Activated naive CD4-positive, alpha-beta T cell (primary cell): ENCODE results near the gene HMGXB4.

Source experiments
- DNase-seq, 4 experiments: peaks; one replicate each; lab custom pipeline; 2025; lab: John Stamatoyannopoulos, UW

Gene HMGXB4

DNA sequence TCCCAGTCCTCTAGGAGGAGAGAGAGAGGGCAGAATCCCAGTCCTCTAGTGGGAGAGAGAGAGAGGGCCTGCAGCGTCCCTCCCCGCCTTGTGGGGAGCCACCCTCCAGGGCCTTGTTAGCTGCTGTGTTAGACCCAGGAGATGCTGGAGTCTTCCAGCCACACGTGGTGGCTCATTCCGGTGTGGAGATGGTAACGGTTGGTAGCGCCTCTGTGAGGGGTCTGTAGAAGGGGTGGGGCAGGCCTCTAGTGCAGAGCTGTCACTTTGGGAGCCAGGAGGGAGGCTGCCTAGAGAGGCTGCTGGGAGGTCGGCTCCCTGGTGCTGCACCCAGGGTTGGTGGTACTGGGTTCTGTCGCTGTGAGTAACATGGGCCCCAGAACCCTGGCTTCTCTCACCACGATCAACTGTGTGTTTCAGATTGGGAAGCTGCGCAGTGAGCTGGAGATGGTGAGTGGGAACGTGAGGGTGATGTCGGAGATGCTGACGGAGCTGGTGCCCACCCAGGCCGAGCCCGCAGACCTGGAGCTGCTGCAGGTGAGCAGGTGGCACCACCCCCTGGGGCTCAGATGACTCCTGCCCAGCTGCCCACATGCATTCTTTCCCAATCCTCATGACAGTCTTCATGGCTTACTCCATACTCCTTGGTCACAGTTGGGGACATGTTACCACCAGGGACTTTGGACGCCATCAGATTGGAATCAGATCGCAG lies 69.7 kb downstream of the HMGXB4 start:
- no peak for DNase-seq

DNA sequence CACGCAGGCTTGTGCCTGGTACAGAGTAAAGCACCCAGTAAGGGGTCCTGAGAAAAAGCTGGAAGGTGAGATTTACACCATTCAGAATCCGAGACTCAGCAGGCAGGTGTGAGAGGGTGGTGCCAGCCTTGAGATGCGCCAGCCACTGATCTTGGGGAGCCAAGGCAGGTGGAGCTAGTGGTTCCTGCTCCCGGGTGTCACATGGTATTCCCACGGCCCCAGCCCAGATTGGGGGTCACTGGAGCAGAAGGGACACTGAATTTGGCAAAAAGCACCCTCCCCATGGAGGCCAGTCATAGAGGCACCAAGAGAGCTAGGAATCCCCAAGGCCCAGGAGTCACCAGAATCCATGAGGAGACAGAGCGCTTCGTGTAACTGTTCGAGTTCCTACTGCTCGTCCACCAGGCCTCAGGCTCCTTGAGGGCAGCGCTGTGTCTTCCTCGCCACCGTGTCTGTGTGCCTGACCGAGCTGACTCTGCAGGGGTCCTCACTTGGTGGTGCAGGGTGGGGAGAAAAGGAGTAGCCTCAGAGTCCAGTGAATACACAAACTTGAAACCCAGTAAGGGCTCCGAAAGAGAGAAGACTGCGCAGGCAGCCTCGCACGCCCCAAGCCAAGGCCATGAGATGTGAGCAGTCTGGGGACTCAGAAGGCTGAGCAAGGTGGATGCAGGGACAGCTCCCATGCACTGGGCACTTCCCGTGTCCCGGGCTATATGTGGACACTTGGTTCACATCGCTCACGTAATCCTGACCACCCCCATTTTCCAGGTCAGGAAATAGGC lies 70.6 kb downstream of the HMGXB4 start:
- no peak for DNase-seq

DNA sequence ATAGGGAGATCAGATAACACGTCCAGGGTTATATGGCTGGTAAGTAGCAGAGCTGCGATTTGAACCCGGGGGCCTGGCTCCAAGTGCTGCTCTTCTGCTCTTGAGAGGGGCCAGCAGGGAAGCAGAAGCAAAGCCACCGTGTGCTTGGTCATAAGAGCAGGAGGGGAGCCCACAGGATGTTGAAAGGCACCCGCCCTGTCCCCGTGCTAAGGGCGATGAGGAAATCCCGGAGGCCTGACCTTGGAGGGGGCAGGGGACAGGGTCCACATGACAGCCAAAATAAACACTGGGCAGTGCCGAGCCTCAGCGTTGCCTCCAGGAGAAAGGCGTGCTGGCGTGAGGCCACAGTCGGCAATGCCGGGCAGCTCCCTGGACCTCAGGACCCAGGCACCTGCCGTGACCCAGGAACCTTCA lies 71.2 kb downstream of the HMGXB4 start:
- DNase-seq, result no peak

DNA sequence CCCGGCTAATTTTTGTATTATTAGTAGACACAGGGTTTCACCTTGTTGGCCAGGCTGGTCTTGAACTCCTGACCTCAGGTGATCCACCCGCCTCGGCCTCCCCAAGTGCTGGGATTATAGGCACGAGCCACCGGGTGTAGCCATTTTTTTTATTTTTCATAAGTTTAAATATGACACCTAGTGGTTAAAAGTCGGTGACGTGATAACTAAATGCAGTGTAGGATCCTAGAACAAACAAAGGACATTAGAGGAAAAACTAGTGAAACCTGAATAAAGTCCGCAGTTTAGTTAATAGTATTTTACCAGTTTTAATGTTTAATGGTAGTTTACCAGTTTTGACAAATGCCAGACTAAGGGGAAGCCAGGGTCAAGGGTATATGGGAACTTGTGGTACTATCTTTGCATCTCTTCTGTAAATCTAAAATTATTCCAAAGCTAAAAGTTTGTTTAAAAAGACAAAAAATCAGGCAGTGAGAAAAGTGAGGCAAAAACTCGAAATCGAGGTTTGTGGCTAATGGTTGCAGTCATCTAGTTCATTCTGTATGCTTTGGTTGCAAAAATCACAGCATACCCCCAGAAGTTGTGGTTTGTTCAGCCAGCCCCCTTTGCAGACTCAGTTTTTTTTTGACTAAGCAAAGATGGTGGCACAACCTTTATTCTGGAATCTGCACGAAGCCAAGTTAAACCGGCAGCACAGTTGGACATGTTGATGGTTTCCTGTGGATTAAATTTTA lies 72.0 kb downstream of the HMGXB4 start:
- DNase-seq, result no peak

DNA sequence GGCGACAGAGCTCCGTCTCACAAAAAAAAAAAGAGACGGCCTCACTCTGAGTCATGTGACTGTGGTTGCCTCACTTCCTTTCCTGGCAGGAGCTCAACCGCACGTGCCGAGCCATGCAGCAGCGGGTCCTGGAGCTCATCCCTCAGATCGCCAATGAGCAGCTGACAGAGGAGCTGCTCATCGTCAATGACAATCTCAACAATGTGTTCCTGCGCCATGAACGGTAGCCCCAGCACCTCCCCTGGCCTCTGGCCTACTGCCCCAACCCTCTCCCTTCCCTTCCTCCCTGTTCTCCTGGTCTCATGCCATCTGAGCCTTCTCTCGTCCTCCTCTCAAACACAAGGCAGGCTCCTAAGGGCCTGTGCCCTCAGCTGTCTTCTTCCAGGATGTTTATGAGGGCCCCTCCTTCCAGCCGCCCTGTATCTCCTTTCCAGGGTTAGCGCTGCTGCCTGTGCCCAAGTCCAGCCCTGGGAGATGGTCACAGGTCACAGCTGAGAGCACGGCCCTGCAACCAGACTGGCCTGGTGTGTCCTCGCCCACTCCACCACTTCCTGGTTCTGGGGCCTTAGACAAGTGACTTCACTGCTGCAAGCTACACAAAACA lies 73.1 kb downstream of the HMGXB4 start:
- DNase-seq, result peak in 3 of 4 experiments; percentile 6 to 35 (median 14)

DNA sequence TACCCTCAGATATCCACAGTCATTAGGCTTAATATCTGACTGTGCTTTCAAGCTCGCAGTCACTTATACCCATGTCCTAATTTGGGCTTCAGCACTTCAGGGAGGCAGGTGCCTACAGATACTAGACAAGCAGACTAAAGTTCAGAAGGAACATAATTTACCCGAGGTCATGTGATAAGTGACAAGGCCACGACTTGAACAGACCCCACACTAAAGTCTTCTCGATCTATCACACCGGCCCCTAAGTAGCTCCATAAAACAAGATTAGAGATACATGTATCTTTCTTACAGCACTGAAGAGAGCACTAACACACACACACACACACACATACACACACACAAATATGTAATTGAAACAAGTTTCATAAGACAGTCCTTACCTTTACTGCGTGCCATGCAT lies 75.0 kb downstream of the HMGXB4 start:
- DNase-seq, result no peak

DNA sequence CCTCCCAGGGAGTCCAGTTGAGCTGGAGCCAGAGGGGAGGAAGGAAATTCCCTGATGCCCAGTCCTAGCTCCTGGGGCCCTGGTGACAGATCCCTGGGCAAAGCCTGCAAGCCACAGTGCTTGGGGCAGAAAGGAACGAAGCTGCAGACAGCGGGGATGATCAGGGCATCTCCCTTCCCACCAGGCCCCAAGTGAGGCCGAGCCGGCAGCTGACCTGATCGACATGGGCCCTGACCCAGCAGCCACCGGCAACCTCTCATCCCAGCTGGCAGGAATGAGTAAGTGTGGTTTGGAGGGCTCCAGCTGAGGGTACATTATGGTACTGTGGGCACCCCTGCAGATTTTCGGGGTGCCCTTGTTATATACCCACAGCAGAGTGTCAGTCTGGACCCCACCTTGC lies 75.9 kb downstream of the HMGXB4 start:
- no peak for DNase-seq

DNA sequence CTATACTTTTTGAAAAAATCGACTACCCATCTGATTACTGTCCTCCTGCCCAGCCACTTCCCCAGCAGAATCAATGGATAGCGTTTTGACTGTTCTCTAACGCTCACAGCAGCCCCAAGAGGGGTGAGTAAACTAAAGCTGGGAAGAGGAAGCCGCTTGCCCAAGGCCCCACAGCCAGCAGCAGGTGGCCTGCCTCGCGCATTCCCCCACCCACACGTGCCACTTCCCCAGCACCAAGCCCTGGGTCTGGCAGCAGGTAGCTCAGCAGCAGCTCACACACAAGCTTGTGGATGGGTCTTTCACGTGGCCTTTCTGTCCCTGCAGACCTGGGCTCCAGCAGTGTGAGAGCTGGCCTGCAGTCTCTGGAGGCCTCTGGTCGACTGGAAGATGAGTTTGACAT lies 76.7 kb downstream of the HMGXB4 start:
- no peak for DNase-seq

DNA sequence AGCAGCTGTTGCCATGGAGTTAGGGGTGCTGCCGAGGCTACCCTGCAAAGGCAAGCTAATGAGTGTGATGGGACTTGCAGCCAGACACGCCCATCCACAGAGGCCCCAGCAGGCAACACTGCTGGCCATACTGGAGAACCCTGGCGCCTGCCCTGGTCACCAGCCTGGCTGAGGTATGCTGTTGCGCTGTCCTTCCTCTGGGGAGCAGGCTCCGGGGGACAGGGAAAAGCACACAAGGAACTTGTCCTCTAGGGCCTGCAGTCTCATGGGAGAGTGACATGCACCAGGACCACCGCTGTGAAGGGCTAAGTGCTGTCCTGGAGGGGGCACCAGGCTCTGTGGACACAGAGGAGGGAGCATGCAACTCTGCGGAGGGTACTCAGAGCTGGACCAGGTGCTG lies 78.2 kb downstream of the HMGXB4 start:
- no peak for DNase-seq

DNA sequence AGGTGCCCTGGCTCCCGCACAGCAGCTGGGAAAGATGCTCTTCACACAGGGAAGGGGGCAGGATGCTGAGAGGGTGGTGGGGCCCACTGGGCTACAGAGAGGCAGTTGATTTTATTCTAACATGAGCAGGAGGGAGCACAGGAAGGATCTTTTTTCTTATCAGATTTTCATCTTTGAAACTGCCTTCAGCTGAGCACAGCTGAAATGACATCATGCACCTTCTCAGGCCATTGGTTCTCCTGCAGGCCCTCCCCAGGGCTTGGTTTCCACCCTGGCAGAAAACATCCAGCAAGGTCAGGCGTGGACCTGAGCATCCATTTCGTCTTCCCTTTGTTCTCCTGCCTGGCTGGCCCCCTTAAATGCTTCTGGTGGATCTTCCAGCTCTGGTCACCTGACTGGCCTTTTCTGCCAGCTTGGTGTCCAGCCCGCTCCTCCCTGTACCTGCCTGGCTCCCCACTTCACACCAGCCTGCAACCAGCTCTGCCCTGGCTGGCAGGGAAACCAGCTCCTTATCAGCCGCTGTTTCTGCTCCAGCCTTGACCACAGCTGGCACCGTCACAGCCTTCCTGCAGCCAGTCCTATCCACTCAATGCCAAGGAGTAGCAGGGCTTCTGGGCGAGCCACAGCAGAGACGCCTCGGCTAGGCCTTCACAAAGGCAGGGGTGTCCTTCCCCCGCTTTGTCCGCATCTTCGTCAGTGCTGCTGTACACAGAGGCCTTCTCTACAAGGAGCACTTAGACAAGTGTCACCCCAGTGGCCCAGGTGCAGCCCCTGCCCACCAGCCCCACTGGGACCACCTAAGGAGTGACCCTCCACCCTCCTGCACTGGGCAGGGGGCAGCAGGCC lies 78.9 kb downstream of the HMGXB4 start:
- DNase-seq, result no peak

DNA sequence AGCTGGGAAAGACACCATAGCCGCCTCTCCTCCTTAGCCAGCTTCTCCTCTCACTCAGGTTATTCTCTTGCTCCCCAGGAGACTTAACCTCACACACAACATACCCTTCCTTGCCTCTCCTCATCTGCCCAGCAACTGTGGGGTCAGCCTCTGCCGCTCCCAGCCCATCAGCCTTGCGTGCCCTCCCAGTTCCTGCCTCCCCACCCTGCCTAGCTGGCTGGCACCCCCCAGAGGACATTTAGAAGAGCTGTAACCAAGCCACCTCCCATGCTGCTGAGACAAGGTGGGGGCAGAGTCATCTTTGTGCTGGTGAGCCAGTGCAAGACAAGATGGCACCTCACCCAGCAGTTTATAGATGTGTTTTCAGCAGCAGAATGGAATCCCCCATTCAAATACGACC lies 80.6 kb downstream of the HMGXB4 start:
- no peak for DNase-seq

DNA sequence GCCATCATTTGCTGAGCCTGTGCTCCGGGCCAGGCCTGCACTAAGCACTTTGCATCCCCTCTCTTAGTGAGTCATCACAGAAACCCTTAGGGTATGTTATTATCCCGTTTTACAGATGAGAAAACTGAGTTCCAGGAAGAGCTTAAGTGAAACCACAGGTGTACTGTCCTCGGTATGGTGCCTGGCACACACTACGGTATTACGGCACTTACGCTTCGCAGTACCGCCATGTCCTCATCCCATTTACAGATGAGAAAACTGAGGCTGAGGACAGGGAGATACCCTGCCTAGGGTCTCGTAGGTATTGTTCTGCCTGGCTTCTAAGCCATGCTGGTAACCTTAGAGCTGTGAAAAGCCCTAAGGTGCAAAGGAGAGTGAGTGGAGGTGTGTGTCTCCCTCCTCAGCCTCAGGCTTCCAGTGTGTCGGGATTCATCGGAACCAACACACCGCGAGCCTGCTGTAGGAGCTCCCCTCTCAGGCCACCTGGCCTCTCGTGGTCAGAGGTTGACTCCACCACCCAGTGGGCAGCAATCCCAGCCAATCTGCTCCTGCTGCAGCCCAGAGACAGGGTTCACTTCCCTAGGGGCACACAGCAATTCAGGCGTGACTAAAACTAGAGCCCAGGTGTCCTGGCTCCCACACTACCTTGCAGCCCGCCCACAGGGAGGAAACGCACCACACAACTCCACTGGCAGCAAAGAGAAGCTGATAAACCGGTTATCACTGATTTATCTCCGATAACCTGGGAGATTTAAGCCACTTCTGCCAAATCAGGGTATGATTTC lies 84.0 kb downstream of the HMGXB4 start:
- DNase-seq, result no peak

DNA sequence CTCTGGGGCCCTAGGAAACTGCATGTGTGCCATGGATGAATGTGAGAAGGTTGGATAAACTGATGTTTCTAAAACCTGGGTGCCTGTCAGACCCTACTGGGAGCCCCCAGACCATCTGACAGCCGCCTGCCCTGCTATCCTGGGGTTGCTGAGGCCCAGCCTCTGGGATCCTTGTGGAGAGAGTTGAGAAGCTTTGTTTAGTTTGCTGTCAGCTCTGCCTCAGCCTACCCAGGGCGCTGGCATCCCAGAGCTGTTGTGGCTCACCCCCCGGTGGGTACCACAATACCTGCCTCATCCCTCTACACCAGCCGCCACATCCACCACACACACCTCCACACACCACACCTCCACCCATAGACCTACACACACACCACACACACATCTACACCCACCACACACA lies 85.1 kb downstream of the HMGXB4 start:
- no peak for DNase-seq

DNA sequence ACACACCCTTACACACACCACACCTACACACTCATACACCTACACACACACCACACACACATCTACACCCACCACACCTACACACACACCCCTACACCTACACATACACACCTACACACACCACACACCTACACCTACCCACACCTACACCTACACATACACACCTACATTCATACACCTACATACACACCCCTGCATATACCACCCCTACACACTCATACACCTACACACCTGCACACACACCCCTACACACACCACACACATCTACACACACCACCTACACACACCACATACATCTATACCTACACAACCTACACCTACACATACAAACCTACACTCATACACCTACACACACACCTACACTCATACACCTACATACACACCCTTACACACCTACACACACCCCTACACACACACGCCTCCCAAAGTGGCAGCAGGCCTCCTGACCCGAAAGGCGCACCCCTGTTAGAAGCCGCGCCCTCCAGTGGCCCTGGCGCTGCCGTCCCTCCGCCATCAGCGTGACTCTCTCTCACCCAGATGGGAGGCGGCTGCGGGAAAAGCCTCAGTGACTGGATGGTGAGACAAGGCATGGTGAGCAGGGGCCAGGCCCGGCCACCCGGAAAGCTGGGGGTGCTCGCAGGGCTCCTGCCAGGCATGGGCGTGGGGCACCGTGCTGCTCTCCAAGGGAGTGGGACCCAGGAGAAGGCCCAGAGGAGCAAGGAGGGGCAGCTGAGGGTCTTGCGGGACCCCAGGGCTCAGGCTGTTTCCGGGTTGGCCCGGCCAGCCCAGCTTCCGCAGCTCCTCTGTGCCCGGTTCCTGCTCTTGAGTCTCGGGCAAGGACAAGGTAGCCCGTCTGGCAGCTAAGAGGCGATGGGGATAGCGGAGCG lies 86.6 kb downstream of the HMGXB4 start:
- no peak for DNase-seq

DNA sequence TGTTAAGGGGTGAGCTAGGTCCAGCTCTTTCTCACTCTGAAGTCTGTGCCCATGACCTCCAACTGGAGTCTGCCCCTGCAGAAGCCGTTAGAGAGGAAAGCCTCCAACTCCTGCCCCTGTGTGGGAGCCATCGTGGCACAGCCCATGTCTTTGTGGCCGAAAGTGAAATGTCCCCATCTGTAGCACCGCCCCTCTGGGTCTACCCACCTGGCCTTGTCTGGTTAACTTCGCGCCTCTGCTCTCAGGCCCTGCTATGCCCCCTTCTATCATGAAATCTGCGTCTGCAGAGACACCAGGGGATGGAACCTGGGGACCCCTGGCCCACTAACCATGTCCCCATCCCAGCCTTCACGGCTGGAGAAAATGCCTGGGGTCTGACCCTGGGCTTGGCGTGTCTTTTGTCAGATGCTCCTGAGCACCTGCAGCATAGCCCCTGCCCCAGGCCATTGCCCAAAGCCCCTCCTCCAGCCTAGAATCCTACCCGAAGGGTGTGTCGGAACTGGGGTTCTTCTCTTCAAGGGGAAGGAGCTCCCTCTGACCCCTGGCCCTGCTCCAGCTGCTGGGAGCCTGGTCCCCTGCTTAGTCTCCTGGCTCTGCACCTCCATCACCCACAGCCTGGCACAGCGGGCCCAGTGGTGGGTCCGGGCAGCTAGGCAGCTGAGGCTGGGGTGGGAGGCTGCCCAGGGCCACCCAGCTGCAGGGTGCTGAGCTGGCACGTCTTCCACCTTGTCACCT lies 87.8 kb downstream of the HMGXB4 start:
- DNase-seq, result no peak
